ENCODE results near the gene MCAM. TPM values are rescaled to one million over a fixed set of nuclear protein-coding genes. Genes with fewer than 3 reads are reported as not detected.

The MCAM gene
- total and polyA plus RNA-seq, 10 donors: 10.3 to 612 (median 38.0) TPM

DNA sequence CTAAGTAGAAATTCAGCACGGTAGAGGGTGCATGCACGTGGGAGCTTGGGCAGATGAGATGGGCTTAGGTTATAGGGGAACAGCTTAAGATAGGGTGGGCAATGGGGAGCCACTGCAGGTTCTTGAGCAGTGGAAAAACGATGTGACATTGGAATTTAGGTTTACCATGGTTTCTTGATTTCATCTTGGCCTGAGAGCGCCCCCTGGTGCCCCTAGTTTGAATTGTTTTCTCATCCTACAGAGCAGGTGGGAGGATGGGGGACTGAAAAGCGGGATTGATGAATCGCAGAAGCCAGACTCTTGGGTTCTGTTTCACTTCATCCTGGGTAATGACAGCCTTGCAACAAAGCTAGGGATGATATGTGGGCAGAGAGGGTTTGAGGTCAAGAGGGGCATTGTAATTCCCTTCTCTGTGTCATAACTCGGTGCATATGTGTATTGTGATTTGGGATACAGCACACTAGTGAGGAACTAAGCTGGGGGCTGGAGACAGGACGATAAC, 6.7 kb upstream of the MCAM start:
- intact Hi-C loops (cut with DNase I; ENCODE audit: low total_unique reads): no loop called here
- Histone ChIP-seq H3K27me3 (replicated peaks in 1 of 7) (peaks cover 0 to 34% (median 3%) of the 10 kb centered on the region in 7 donors), H3K9me3 (no peaks in the 10 kb centered on the region), H3K36me3 (no peaks in the 10 kb centered on the region), H3K4me3 (no peak overlapping the region), H3K4me1 (peaks cover 8 to 53% (median 44%) of the 10 kb centered on the region in 6 donors), H3K27ac (no peak overlapping the region)
- TF ChIP-seq CTCF (IDR thresholded peaks at IDR 0.05 in 8 of 11, conservative IDR thresholded peaks at IDR 0.05 in 3 of 11) (peak; percentile 67 to 88 (median 80)), POLR2A (IDR thresholded peaks at IDR 0.05) (no peak), POLR2AphosphoS5 (IDR thresholded peaks at IDR 0.05) (no peak)
- no peak for DNase-seq
- 20 to 30% (median 23%) methylated on average over 8 of the region's 8 CpGs for WGBS, 5 donors

DNA sequence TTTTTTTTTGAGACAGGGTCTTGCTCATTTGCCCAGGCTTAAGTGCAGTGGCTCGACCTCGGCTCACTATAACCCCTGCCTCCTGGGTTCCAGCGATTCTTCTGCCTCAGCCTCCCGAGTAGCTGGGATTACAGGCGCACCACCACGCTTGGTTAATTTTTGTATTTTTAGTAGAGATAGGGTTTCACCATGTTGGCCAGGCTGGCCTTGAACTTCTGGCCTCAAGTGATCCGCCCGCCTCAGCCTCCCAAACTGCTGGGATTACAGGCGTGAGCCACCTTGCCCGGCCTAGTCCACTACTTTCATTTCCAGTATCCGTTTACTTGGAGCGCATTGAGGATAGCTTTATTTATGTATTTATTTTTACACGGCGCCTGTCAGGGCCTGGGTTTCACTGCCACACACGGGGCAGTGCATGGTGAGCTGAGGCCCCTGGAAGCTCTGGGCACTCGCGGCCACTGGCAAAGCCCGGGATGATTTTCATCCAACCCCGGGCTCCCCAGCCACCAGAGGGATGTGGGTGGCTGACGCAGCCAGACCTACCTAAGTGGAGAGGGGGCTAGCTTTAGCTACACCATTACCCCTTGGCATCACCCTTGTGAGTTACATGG, 6.1 kb upstream of the MCAM start:
- H3K9me3 ChIP-seq: no peaks in the 10 kb centered on the region
- no peak overlapping the region for H3K27ac ChIP-seq
- TF ChIP-seq POLR2AphosphoS5 (IDR thresholded peaks at IDR 0.05) (no peak), CTCF (IDR thresholded peaks at IDR 0.05 in 8 of 11, conservative IDR thresholded peaks at IDR 0.05 in 3 of 11) (no peak), POLR2A (IDR thresholded peaks at IDR 0.05) (no peak)
- intact Hi-C loops (cut with DNase I; ENCODE audit: low total_unique reads): no loop called here
- H3K36me3 ChIP-seq: no peaks in the 10 kb centered on the region
- WGBS, 5 donors: 82 to 90% (median 86%) methylated on average over 18 to 20 of the region's 20 CpGs
- H3K4me3 ChIP-seq: no peak overlapping the region
- peaks cover 12 to 58% (median 49%) of the 10 kb centered on the region in 6 donors for H3K4me1 ChIP-seq
- H3K27me3 ChIP-seq (replicated peaks in 1 of 7): peaks cover 0 to 40% (median 3%) of the 10 kb centered on the region in 7 donors
- DNase-seq: no peak

- peaks cover 0 to 47% (median 7%) of the 10 kb centered on the region in 7 donors for H3K27me3 ChIP-seq (replicated peaks in 1 of 7)
- intact Hi-C loops (cut with DNase I; ENCODE audit: low total_unique reads): no loop called here
- no peak for DNase-seq
- 56 to 74% (median 61%) methylated on average over 6 of the region's 6 CpGs for WGBS, 5 donors
- peak overlapping the region in 1 of 8 donors; percentile 77 for H3K4me3 ChIP-seq
- no peaks in the 10 kb centered on the region for H3K36me3 ChIP-seq
- no peaks in the 10 kb centered on the region for H3K9me3 ChIP-seq
- peaks cover 12 to 65% (median 56%) of the 10 kb centered on the region in 6 donors for H3K4me1 ChIP-seq
- H3K27ac ChIP-seq: peak overlapping the region in 1 of 8 donors; percentile 83
- TF ChIP-seq POLR2AphosphoS5 (IDR thresholded peaks at IDR 0.05): no peak
- TF ChIP-seq POLR2A (IDR thresholded peaks at IDR 0.05): no peak
- peak in 1 of 11 experiments; percentile 12 for TF ChIP-seq CTCF (IDR thresholded peaks at IDR 0.05 in 8 of 11, conservative IDR thresholded peaks at IDR 0.05 in 3 of 11)
Measured at GRCh38 chr11:119322360-119322739, 5.4 kb upstream of the MCAM start.

DNA sequence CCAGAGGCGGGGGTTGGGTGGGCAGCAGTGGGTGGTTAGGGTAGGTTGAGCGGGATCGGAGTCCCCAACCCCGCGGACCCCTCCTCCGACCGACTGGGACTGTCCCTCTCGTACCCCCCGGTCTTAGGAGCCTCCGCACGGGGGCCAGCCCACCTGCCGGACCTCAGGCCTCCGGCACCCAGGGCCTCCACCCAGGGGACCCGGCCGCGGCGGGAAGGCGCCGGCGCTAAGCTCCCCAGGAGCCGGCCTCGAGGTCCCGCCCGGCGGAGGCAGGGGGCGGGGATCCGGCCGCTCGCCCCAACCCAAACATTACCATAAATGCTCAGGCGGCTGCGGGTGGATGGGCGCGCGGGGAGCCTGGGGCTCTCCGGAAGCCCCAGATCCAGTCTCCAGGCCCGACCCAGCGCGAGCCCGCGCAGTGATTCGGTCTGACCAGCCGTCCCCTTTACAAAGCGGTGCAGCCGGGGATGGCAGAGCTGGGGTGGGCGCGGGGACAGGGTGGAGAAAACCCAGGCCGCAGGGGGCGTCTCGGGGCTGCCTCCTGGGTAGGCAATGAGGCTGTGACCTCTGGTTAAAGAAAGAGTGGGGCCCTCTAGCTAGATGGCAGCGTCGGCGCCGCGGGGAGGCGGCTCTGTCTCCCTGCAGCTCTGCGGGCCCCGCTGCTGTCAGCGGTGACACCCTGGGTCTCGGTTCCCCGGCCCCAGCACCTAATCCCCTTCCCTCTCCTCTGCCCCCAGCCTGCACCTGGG, 4.0 kb upstream of the MCAM start:
- Histone ChIP-seq H3K4me3 (peak overlapping the region; percentile 35 to 77 (median 48)), H3K27me3 (replicated peaks in 1 of 7) (peaks cover 0 to 61% (median 19%) of the 10 kb centered on the region in 7 donors), H3K4me1 (peaks cover 19 to 78% (median 68%) of the 10 kb centered on the region in 6 donors), H3K9me3 (no peaks in the 10 kb centered on the region), H3K36me3 (no peaks in the 10 kb centered on the region), H3K27ac (peak overlapping the region; percentile 49 to 86 (median 80))
- intact Hi-C loops (cut with DNase I; ENCODE audit: low total_unique reads): no loop called here
- DNase-seq: peak; percentile 90
- 1 to 3% (median 2%) methylated on average over 22 to 60 of the region's 60 CpGs for WGBS, 5 donors
- TF ChIP-seq POLR2AphosphoS5 (IDR thresholded peaks at IDR 0.05): peak; percentile 50 to 76 (median 75)
- TF ChIP-seq CTCF (IDR thresholded peaks at IDR 0.05 in 8 of 11, conservative IDR thresholded peaks at IDR 0.05 in 3 of 11): no peak
